ENCODE results near the gene AHNAK.

GRCh38 chr11:62569611-62570010 is 23.0 kb upstream of the AHNAK start:
- TF ChIP-seq EZH2 (IDR thresholded peaks at IDR 0.05) (no peak), CTCF (IDR thresholded peaks at IDR 0.05) (no peak), EZH2phosphoT487 (IDR thresholded peaks at IDR 0.05) (no peak)
